ENCODE results near the gene RPS19.

The RPS19 gene

GRCh38 chr19:41913538-41914423 lies 53.7 kb downstream of the RPS19 start:
- no peak for TF ChIP-seq FOXP2 (optimal IDR thresholded peaks at IDR 0.05; ENCODE audit: borderline replicate concordance, extremely low read depth, extremely low read length, insufficient read depth)
- no peak for TF ChIP-seq POLR2AphosphoS5 (IDR thresholded peaks at IDR 0.05; ENCODE audit: low read depth, low read length)
- TF ChIP-seq TAF1 (IDR thresholded peaks at IDR 0.05; ENCODE audit: borderline replicate concordance, insufficient read depth, low read length) = no peak
- TF ChIP-seq SIN3A (IDR thresholded peaks at IDR 0.05; ENCODE audit: borderline replicate concordance, insufficient read depth, low read length) = no peak
- TF ChIP-seq, protein P1, sequence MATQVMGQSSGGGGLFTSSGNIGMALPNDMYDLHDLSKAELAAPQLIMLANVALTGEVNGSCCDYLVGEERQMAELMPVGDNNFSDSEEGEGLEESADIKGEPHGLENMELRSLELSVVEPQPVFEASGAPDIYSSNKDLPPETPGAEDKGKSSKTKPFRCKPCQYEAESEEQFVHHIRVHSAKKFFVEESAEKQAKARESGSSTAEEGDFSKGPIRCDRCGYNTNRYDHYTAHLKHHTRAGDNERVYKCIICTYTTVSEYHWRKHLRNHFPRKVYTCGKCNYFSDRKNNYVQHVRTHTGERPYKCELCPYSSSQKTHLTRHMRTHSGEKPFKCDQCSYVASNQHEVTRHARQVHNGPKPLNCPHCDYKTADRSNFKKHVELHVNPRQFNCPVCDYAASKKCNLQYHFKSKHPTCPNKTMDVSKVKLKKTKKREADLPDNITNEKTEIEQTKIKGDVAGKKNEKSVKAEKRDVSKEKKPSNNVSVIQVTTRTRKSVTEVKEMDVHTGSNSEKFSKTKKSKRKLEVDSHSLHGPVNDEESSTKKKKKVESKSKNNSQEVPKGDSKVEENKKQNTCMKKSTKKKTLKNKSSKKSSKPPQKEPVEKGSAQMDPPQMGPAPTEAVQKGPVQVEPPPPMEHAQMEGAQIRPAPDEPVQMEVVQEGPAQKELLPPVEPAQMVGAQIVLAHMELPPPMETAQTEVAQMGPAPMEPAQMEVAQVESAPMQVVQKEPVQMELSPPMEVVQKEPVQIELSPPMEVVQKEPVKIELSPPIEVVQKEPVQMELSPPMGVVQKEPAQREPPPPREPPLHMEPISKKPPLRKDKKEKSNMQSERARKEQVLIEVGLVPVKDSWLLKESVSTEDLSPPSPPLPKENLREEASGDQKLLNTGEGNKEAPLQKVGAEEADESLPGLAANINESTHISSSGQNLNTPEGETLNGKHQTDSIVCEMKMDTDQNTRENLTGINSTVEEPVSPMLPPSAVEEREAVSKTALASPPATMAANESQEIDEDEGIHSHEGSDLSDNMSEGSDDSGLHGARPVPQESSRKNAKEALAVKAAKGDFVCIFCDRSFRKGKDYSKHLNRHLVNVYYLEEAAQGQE (IDR thresholded peaks at IDR 0.05; ENCODE audit: insufficient read depth in 1 of 2, low read depth in 2 of 2, low read length in 2 of 2) = no peak

GRCh38 chr19:41915021-41915775 lies 55.1 kb downstream of the RPS19 start:
- TF ChIP-seq TAF1 (IDR thresholded peaks at IDR 0.05; ENCODE audit: borderline replicate concordance, insufficient read depth, low read length) = no peak
- TF ChIP-seq FOXP2 (optimal IDR thresholded peaks at IDR 0.05; ENCODE audit: borderline replicate concordance, extremely low read depth, extremely low read length, insufficient read depth) = no peak
- TF ChIP-seq, protein P1 (IDR thresholded peaks at IDR 0.05; ENCODE audit: insufficient read depth in 1 of 2, low read depth in 2 of 2, low read length in 2 of 2) = no peak
- TF ChIP-seq POLR2AphosphoS5 (IDR thresholded peaks at IDR 0.05; ENCODE audit: low read depth, low read length) = no peak
- no peak for TF ChIP-seq SIN3A (IDR thresholded peaks at IDR 0.05; ENCODE audit: borderline replicate concordance, insufficient read depth, low read length)

- TF ChIP-seq FOXP2 (optimal IDR thresholded peaks at IDR 0.05; ENCODE audit: borderline replicate concordance, extremely low read depth, extremely low read length, insufficient read depth) (no peak), TAF1 (IDR thresholded peaks at IDR 0.05; ENCODE audit: borderline replicate concordance, insufficient read depth, low read length) (no peak), POLR2AphosphoS5 (IDR thresholded peaks at IDR 0.05; ENCODE audit: low read depth, low read length) (no peak), SIN3A (IDR thresholded peaks at IDR 0.05; ENCODE audit: borderline replicate concordance, insufficient read depth, low read length) (no peak)
- TF ChIP-seq, protein P1 (IDR thresholded peaks at IDR 0.05; ENCODE audit: insufficient read depth in 1 of 2, low read depth in 2 of 2, low read length in 2 of 2) = no peak
Measured at GRCh38 chr19:41915776-41916414, 55.8 kb downstream of the RPS19 start.

DNA sequence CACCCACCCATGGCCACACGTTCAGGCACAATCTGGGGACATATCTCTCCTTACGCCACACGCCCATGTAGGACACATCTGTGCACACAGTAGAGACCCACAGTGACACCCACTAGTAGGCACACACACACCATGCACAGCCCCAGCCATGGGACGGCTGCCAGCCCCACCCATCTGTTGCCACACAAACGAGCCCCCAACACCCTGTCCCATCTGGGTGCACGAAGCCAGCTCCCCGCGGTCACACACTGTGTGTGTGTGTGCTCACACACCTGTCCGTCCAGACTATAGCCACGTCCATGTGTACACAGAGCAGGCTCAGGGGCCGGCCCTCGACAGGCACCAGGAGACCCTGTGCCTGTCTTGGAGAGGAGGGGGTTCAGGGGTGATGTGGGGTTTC lies 57.6 kb downstream of the RPS19 start:
- TF ChIP-seq POLR2AphosphoS5 (IDR thresholded peaks at IDR 0.05; ENCODE audit: low read depth, low read length) (no peak), SIN3A (IDR thresholded peaks at IDR 0.05; ENCODE audit: borderline replicate concordance, insufficient read depth, low read length) (no peak), FOXP2 (optimal IDR thresholded peaks at IDR 0.05; ENCODE audit: borderline replicate concordance, extremely low read depth, extremely low read length, insufficient read depth) (no peak), TAF1 (IDR thresholded peaks at IDR 0.05; ENCODE audit: borderline replicate concordance, insufficient read depth, low read length) (no peak)
- TF ChIP-seq, protein P1 (IDR thresholded peaks at IDR 0.05; ENCODE audit: insufficient read depth in 1 of 2, low read depth in 2 of 2, low read length in 2 of 2) = no peak
